Keratinocyte (primary cell): ENCODE results near the gene CPN2. TPM values are rescaled to one million over a fixed set of nuclear protein-coding genes. Genes with fewer than 3 reads are reported as not detected.

Source experiments
- DNase-seq: peaks from one replicate; pipeline ENCODE4 v3.0.0-alpha.2; 2011; ENCODE audit warnings: low read depth, missing footprints, low spot score
- FAIRE-seq: peaks from 2 replicates; lab custom pipeline; 2011; peaks lifted over from hg19 to GRCh38; lab: Jason Lieb, UNC
- H2AFZ ChIP-seq: 2 replicates; pipeline ENCODE4 v1.6.0; 2012; ENCODE audit warnings: low read length, control low read depth, inconsistent platforms; ENCODE audit not compliant: control insufficient read depth
- H3K27ac ChIP-seq: 2 replicates; pipeline ENCODE4 v1.5.1; 2011; ENCODE audit warnings: low read length; ENCODE audit not compliant: control insufficient read depth, insufficient read depth
- H3K27me3 ChIP-seq: 3 replicates; pipeline ENCODE4 v1.6.0; 2011; ENCODE audit warnings: low read length; ENCODE audit not compliant: control insufficient read depth, insufficient read depth; ENCODE audit errors: extremely low read depth
- H3K36me3 ChIP-seq, 2 experiments: 2 replicates in 1 of 2; 3 replicates in 1 of 2; pipeline ENCODE4 v1.5.1; 2011; ENCODE audit warnings: low read length in 2 of 2, mild to moderate bottlenecking in 1 of 2; ENCODE audit not compliant: control insufficient read depth in 2 of 2, insufficient read depth in 2 of 2; ENCODE audit errors: extremely low read depth in 1 of 2
- H3K4me1 ChIP-seq: 3 replicates; pipeline ENCODE4 v1.5.1; 2011; ENCODE audit warnings: low read length; ENCODE audit not compliant: control insufficient read depth, insufficient read depth; ENCODE audit errors: extremely low read depth
- H3K4me2 ChIP-seq: 3 replicates; pipeline ENCODE4 v1.6.0; 2011; ENCODE audit warnings: low read depth, low read length; ENCODE audit not compliant: control insufficient read depth, insufficient read depth; ENCODE audit errors: extremely low read depth
- H3K4me3 ChIP-seq, 3 experiments: fragments of 200-600 bp in 1 of 3; sonication (generic) in 1 of 3; 2 replicates in 2 of 3; 3 replicates in 1 of 3; pipeline ENCODE4 v1.5.1; 2011 to 2016; ENCODE audit warnings: low read length in 3 of 3, mild to moderate bottlenecking in 3 of 3, control low read depth in 2 of 3, inconsistent platforms in 1 of 3, low read depth in 1 of 3, mixed read lengths in 1 of 3, mixed run types in 1 of 3, moderate library complexity in 1 of 3; ENCODE audit not compliant: control insufficient read depth in 2 of 3, insufficient read depth in 2 of 3; ENCODE audit errors: extremely low read depth in 1 of 3
- H3K79me2 ChIP-seq: 2 replicates; pipeline ENCODE4 v1.6.0; 2012; ENCODE audit warnings: low read length; ENCODE audit not compliant: control insufficient read depth, insufficient read depth
- H3K9ac ChIP-seq: 3 replicates; pipeline ENCODE4 v1.6.0; 2011; ENCODE audit warnings: low read length; ENCODE audit not compliant: control insufficient read depth, insufficient read depth; ENCODE audit errors: extremely low read depth
- H3K9me1 ChIP-seq: 3 replicates; pipeline ENCODE4 v1.6.0; 2011; ENCODE audit warnings: low read length; ENCODE audit not compliant: control insufficient read depth, insufficient read depth; ENCODE audit errors: extremely low read depth
- H3K9me3 ChIP-seq: 2 replicates; pipeline ENCODE4 v1.5.1; 2012; ENCODE audit warnings: low read depth, low read length; ENCODE audit not compliant: control insufficient read depth
- H4K20me1 ChIP-seq: 3 replicates; pipeline ENCODE4 v1.6.0; 2011; ENCODE audit warnings: low read length; ENCODE audit not compliant: control insufficient read depth, insufficient read depth; ENCODE audit errors: extremely low read depth
- CTCF ChIP-seq, 3 experiments: IDR thresholded peaks in 1 of 3; conservative IDR thresholded peaks in 1 of 3; optimal IDR thresholded peaks in 1 of 3; 2 replicates in 2 of 3; 3 replicates in 1 of 3; pipeline versions ENCODE3 to v1.5.1; 2011; ENCODE audit warnings: low read length in 3 of 3, mild to moderate bottlenecking in 3 of 3, moderate library complexity in 2 of 3, control low read depth in 1 of 3, inconsistent platforms in 1 of 3; ENCODE audit not compliant: insufficient read depth in 2 of 3; ENCODE audit errors: extremely low read depth in 1 of 3
- EZH2 ChIP-seq: IDR thresholded peaks from one replicate; pipeline ENCODE4 v1.6.1; 2012; ENCODE audit warnings: inconsistent platforms, mild to moderate bottlenecking, low read length, moderate library complexity
- dilution Hi-C: fragments of 300-500 bp; cut with MboI; formaldehyde crosslinking; loops from one replicate; pipeline ENCODE4 v1.7.0; 2020; ENCODE audit warnings: low sequenced_read_pairs; ENCODE audit not compliant: extremely low pct_ligation_motif_present
- polyA plus RNA-seq, 5 experiments: library from polyadenylated mRNA; depleted of rRNA in 3 of 5; stranded (reverse) in 3 of 5; stranded (forward) in 1 of 5; unstranded in 1 of 5; fragments of >200 nt; gene quantifications; 1 replicate in 1 of 5; 2 replicates in 3 of 5; 3 replicates in 1 of 5; pipeline versions ENCODE4 v1.2.1 to v1.2.3, GENCODE V29; 2011 to 2012; ENCODE audit warnings: missing spikeins in 2 of 5, low read depth in 1 of 5, low replicate concordance in 1 of 5

CPN2 gene
- polyA plus RNA-seq, 1 donor (not counting 4 experiments of a cell fraction or from before 2014, with no cell fraction given) = not detected

GRCh38 chr3:194298331-194299227 is 52.5 kb downstream of the CPN2 start:
- no peaks in the 10 kb centered on the region for H3K36me3 ChIP-seq
- no peak overlapping the region for H3K4me2 ChIP-seq
- no peaks in the 10 kb centered on the region for H3K27me3 ChIP-seq
- H3K4me1 ChIP-seq = peaks cover 16% of the 10 kb centered on the region
- H3K9ac ChIP-seq = no peak overlapping the region
- H3K27ac ChIP-seq = no peak overlapping the region
- TF ChIP-seq EZH2 (no peak), CTCF (optimal IDR thresholded peaks at IDR 0.05 in 1 of 3, IDR thresholded peaks at IDR 0.05 in 1 of 3, conservative IDR thresholded peaks at IDR 0.05 in 1 of 3; ENCODE audit: extremely low read depth in 1 of 3, insufficient read depth in 2 of 3, low read length in 3 of 3) (no peak)
- H2AFZ ChIP-seq = no peak overlapping the region
- no peak overlapping the region for H3K4me3 ChIP-seq
- H4K20me1 ChIP-seq = no peaks in the 10 kb centered on the region
- H3K79me2 ChIP-seq = no peaks in the 10 kb centered on the region
- no peaks in the 10 kb centered on the region for H3K9me3 ChIP-seq
- FAIRE-seq (no peak), DNase-seq (no peak)
- no peaks in the 10 kb centered on the region for H3K9me1 ChIP-seq
- dilution Hi-C loops = no loop called here

- DNase-seq (peak; percentile 54), FAIRE-seq (peak; percentile 17)
- Histone ChIP-seq H3K4me1 (peaks cover 16% of the 10 kb centered on the region), H3K9ac (peak overlapping the region; percentile 63), H3K27me3 (no peaks in the 10 kb centered on the region), H3K79me2 (no peaks in the 10 kb centered on the region), H3K36me3 (no peaks in the 10 kb centered on the region), H3K4me3 (peak overlapping the region in 2 of 3 experiments; percentile 19 to 32), H2AFZ (peak overlapping the region; percentile 83), H4K20me1 (no peaks in the 10 kb centered on the region), H3K9me3 (no peaks in the 10 kb centered on the region), H3K9me1 (no peaks in the 10 kb centered on the region), H3K4me2 (peak overlapping the region; percentile 65), H3K27ac (peak overlapping the region; percentile 56)
- TF ChIP-seq CTCF (optimal IDR thresholded peaks at IDR 0.05 in 1 of 3, IDR thresholded peaks at IDR 0.05 in 1 of 3, conservative IDR thresholded peaks at IDR 0.05 in 1 of 3; ENCODE audit: extremely low read depth in 1 of 3, insufficient read depth in 2 of 3, low read length in 3 of 3) = no peak
- no peak for TF ChIP-seq EZH2
- dilution Hi-C loops = no loop called here
Observed at GRCh38 chr3:194296454-194297263, 54.5 kb downstream of the CPN2 start.
